HG02759 (cell line): ENCODE results near the gene PIBF1.
"Not testable (repeated sequence)": the region's sequence is repeated elsewhere in the genome, so short reads cannot be mapped to it uniquely, and the experiment has no call there.

ENCODE experiments used
- ATAC-seq: cut with Tn5 transposase; IDR thresholded peaks from one replicate; pipeline ENCODE4 v1.9.1; 2021; ENCODE audit warnings: mild to moderate bottlenecking, moderate library complexity; ENCODE audit not compliant: unreplicated experiment

The PIBF1 gene

GRCh38 chr13:72820156-72820897, 38.4 kb downstream of the PIBF1 start:
- ATAC-seq: no peak

- no peak for ATAC-seq
Measured at GRCh38 chr13:72820898-72821279, 39.0 kb downstream of the PIBF1 start.

GRCh38 chr13:72823081-72823480, 41.1 kb downstream of the PIBF1 start:
- no peak for ATAC-seq

- ATAC-seq: no peak
Measured at GRCh38 chr13:72823724-72824123, 41.8 kb downstream of the PIBF1 start.

- ATAC-seq: no peak
Measured at GRCh38 chr13:72834601-72835000, 52.7 kb downstream of the PIBF1 start.

- ATAC-seq: peak; percentile 95
Measured at GRCh38 chr13:72839831-72840426, 58.0 kb downstream of the PIBF1 start.

- ATAC-seq: no peak
Measured at GRCh38 chr13:72842991-72843390, 61.1 kb downstream of the PIBF1 start.

- not testable (repeated sequence) for ATAC-seq
Measured at GRCh38 chr13:72845148-72845547, 63.2 kb downstream of the PIBF1 start.

GRCh38 chr13:72849571-72849970, 67.6 kb downstream of the PIBF1 start:
- ATAC-seq: no peak

GRCh38 chr13:72850959-72851677, 69.2 kb downstream of the PIBF1 start:
- ATAC-seq: no peak

- ATAC-seq: no peak
Measured at GRCh38 chr13:72851678-72852014, 69.7 kb downstream of the PIBF1 start.

- no peak for ATAC-seq
Measured at GRCh38 chr13:72852207-72852606, 70.3 kb downstream of the PIBF1 start.

GRCh38 chr13:72853000-72853399, 71.1 kb downstream of the PIBF1 start:
- no peak for ATAC-seq

- ATAC-seq: peak; percentile 85
Measured at GRCh38 chr13:72864142-72865011, 82.4 kb downstream of the PIBF1 start.

- ATAC-seq: no peak
Measured at GRCh38 chr13:72868229-72868628, 86.3 kb downstream of the PIBF1 start.

GRCh38 chr13:72875233-72875632, 93.3 kb downstream of the PIBF1 start:
- ATAC-seq: no peak

- no peak for ATAC-seq
Measured at GRCh38 chr13:72884101-72884500, 102.2 kb downstream of the PIBF1 start.

- no peak for ATAC-seq
Measured at GRCh38 chr13:72886272-72887067, 104.5 kb downstream of the PIBF1 start.

GRCh38 chr13:72889495-72889894, 107.6 kb downstream of the PIBF1 start:
- no peak for ATAC-seq

GRCh38 chr13:72890546-72890945, 108.6 kb downstream of the PIBF1 start:
- no peak for ATAC-seq
